ENCODE results near the gene TBC1D22B.
A peak's percentile ranks its signal among the peaks of the same experiment; 100 is the strongest.

TBC1D22B gene

DNA sequence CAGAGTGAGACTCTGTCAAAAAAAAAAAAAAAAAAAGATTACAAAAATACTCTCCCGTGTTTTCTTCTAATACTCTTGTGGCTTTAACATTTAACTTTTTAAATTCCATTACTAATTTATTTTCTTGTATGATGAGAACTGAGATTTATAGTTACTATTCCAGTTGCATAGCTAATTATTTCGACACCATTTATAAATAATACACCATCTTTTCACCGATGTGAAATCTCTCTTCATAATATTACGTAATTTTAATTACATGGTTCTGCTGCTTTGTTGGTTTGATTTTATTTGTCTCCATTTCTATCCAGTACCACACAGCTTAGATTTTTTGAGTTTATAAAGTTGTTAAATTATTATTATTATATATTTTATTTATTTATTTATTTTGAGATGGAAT, 42.4 kb downstream of the TBC1D22B start:
- Histone ChIP-seq H3K36me3 (peaks cover 12% of the 10 kb centered on the region), H3K27me3 (no peaks in the 10 kb centered on the region), H3K9me3 (no peaks in the 10 kb centered on the region), H3K4me3 (ENCODE audit: low read depth, low read length) (no peak overlapping the region), H3K4me1 (no peaks in the 10 kb centered on the region; the same call in 1 of the 2 replicates)
- TF ChIP-seq, protein P1, sequence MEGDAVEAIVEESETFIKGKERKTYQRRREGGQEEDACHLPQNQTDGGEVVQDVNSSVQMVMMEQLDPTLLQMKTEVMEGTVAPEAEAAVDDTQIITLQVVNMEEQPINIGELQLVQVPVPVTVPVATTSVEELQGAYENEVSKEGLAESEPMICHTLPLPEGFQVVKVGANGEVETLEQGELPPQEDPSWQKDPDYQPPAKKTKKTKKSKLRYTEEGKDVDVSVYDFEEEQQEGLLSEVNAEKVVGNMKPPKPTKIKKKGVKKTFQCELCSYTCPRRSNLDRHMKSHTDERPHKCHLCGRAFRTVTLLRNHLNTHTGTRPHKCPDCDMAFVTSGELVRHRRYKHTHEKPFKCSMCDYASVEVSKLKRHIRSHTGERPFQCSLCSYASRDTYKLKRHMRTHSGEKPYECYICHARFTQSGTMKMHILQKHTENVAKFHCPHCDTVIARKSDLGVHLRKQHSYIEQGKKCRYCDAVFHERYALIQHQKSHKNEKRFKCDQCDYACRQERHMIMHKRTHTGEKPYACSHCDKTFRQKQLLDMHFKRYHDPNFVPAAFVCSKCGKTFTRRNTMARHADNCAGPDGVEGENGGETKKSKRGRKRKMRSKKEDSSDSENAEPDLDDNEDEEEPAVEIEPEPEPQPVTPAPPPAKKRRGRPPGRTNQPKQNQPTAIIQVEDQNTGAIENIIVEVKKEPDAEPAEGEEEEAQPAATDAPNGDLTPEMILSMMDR (IDR thresholded peaks at IDR 0.05; ENCODE audit: low read depth, low read length): no peak
- DNase-seq: no peak

DNA sequence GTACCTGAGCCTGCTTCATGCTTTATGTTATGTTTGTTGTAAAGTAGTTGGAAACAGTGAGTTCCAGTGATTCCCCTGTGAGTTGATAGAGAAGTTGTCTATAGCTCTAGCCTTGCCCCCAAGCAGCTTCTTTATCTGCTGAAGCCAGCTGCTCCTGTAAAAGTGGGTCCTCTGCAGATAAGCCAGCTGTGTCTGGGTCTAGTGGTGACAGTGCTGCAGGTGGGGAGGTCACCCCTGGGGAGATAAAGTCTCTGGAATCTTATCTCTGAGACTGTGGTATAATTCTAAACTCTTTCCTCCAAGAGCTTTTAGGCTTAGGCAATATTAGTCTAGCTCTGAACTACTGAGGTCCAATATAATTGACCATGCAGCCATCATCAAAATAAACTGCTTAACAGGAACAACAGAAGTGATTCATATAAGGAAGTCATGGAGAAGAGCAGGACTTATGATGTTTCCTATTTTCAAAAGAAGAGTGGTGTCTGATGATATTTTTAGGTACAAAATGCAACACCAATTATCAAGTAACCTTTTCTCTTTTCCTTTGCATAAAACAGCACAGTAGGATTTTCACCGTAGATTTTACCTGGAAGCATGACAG, 44.6 kb downstream of the TBC1D22B start:
- Histone ChIP-seq H3K27me3 (no peaks in the 10 kb centered on the region), H3K4me3 (ENCODE audit: low read depth, low read length) (no peak overlapping the region), H3K9me3 (no peaks in the 10 kb centered on the region), H3K4me1 (no peaks in the 10 kb centered on the region; the same call in 1 of the 2 replicates), H3K36me3 (peaks cover 7% of the 10 kb centered on the region)
- TF ChIP-seq, protein P1 (IDR thresholded peaks at IDR 0.05; ENCODE audit: low read depth, low read length): no peak
- DNase-seq: no peak

DNA sequence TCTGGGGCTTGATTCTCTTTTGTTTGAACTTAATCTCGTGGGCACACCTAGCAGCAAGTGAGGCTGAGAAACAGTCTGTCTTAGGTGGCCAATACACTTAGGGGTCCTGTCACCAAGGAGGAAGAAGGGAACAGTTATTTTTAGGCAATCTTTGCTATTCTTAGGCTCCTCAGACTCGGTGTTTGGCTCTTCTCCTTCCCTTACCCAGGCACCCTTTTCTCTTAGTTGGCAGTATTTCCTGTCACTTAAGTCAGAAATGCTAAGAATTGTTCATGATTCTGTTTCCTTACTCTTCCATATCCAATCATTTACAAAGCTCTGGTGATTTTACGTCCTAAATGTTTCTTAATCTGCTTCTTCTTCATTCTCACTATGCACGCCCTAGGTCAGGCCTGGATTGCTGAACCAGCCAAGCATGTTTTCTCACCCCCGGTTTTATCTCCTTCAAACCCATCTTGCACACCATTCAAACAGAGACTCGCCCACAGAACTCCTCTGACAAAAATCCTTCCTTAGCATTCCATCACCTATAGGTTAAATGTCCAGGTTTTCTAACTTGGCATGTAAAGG, 45.6 kb downstream of the TBC1D22B start:
- H3K4me1 ChIP-seq: no peaks in the 10 kb centered on the region; the same call in 1 of the 2 replicates
- DNase-seq: no peak
- no peaks in the 10 kb centered on the region for H3K9me3 ChIP-seq
- TF ChIP-seq, protein P1 (IDR thresholded peaks at IDR 0.05; ENCODE audit: low read depth, low read length): no peak
- H3K36me3 ChIP-seq: peaks cover 7% of the 10 kb centered on the region
- H3K27me3 ChIP-seq: no peaks in the 10 kb centered on the region
- H3K4me3 ChIP-seq (ENCODE audit: low read depth, low read length): no peak overlapping the region

DNA sequence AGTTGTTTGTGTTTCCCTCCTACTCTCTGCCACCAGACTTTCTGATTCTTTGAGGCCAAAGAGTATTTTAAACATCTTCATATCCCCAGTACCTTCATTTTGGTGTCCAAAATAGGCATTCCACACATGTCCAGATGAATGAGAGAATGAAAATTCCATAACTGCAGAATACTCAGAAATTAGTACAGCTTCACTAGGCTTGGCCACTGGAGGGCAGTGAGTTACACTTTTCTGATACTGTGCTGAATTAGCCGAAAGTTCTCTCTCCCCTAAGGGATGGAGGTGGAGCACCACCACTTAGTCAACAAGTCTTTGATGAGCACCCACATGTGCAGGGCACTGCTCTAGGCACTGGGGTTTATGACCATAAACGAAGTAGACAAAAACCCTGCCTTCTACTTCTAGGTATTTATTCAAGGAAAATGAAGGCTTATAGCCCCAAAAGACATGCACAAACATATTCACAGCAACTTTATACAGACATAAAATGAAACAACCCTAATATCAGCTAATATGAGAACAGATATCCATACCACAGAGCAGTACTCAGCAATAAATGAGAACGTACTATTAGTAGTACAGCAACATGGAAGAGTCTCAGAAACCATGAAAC, 46.4 kb downstream of the TBC1D22B start:
- no peak overlapping the region for H3K4me3 ChIP-seq (ENCODE audit: low read depth, low read length)
- peak; percentile 35 for DNase-seq
- H3K9me3 ChIP-seq: no peaks in the 10 kb centered on the region
- H3K36me3 ChIP-seq: peaks cover 7% of the 10 kb centered on the region
- H3K27me3 ChIP-seq: no peaks in the 10 kb centered on the region
- no peaks in the 10 kb centered on the region; the same call in 1 of the 2 replicates for H3K4me1 ChIP-seq
- TF ChIP-seq, protein P1 (IDR thresholded peaks at IDR 0.05; ENCODE audit: low read depth, low read length): peak; percentile 73

DNA sequence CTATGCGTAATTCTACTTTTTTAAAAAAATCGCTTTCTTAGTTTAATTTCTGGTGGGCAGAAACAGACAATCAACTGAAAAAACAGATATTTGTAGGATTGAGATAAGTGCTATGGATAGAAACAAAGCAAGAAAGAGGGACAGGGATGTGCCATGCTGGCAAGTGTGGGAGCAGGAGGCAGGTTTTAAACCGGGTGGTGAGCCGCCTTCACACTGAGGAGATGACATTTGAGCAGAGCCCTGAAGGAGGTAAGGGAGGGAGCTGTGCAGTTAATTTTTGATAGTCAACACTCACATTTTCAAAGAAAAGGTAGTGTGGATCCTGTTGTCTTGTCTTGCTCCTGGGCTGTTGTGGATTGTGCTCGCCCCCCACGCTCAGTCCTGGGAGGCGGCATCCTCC, 47.2 kb downstream of the TBC1D22B start:
- Histone ChIP-seq H3K36me3 (peaks cover 7% of the 10 kb centered on the region), H3K9me3 (no peaks in the 10 kb centered on the region), H3K27me3 (no peaks in the 10 kb centered on the region), H3K4me1 (no peaks in the 10 kb centered on the region; the same call in 1 of the 2 replicates), H3K4me3 (ENCODE audit: low read depth, low read length) (no peak overlapping the region)
- TF ChIP-seq, protein P1 (IDR thresholded peaks at IDR 0.05; ENCODE audit: low read depth, low read length): no peak
- DNase-seq: no peak

All from BE2C (cell line).